CD4-positive, alpha-beta T cell treated with Interleukin-4 for 1 hour (primary cell): ENCODE measurements around the gene SLC22A31.
"Not testable (repeated sequence)": the region's sequence is repeated elsewhere in the genome, so short reads cannot be mapped to it uniquely, and the experiment has no call there.

Experiments used
- DNase-seq, 2 donors: peaks; one replicate each; pipeline ENCODE4 v3.0.0-alpha.2; 2020 to 2022

SLC22A31 gene

GRCh38 chr16:89200124-89200849 lies at the start of gene SLC22A31:
SLC22A31 (minus strand) TSS chr16:89200537; CDS start chr16:89200501, 36 bp downstream.
- DNase-seq = no peak

GRCh38 chr16:89248196-89248982 lies 48.1 kb upstream of the SLC22A31 start:
- peak in 1 of 2 donors; percentile 44 for DNase-seq

- DNase-seq = not testable (repeated sequence)
Observed at GRCh38 chr16:89247734-89248075, 47.4 kb upstream of the SLC22A31 start.

- DNase-seq = peak; percentile 89 to 93
Observed at GRCh38 chr16:89246903-89247733, 46.8 kb upstream of the SLC22A31 start.

- no peak for DNase-seq
Observed at GRCh38 chr16:89246383-89246902, 46.1 kb upstream of the SLC22A31 start.

- no peak for DNase-seq
Observed at GRCh38 chr16:89244754-89245153, 44.4 kb upstream of the SLC22A31 start.

- DNase-seq = not testable (repeated sequence)
Observed at GRCh38 chr16:89244264-89244663, 43.9 kb upstream of the SLC22A31 start.

- no peak for DNase-seq
Observed at GRCh38 chr16:89243664-89244063, 43.3 kb upstream of the SLC22A31 start.

GRCh38 chr16:89242795-89243200 lies 42.5 kb upstream of the SLC22A31 start:
- DNase-seq = no peak

- DNase-seq = peak; percentile 88 to 90
Observed at GRCh38 chr16:89241187-89242007, 41.1 kb upstream of the SLC22A31 start.

- no peak for DNase-seq
Observed at GRCh38 chr16:89237733-89238132, 37.4 kb upstream of the SLC22A31 start.

- no peak for DNase-seq
Observed at GRCh38 chr16:89233678-89234490, 33.5 kb upstream of the SLC22A31 start.

- DNase-seq = no peak
Observed at GRCh38 chr16:89232107-89232506, 31.8 kb upstream of the SLC22A31 start.

GRCh38 chr16:89230255-89230654 lies 29.9 kb upstream of the SLC22A31 start:
- DNase-seq = no peak

- DNase-seq = no peak
Observed at GRCh38 chr16:89224665-89225064, 24.3 kb upstream of the SLC22A31 start.

GRCh38 chr16:89222931-89223330 lies 22.6 kb upstream of the SLC22A31 start:
- no peak for DNase-seq

- no peak for DNase-seq
Observed at GRCh38 chr16:89221604-89222003, 21.3 kb upstream of the SLC22A31 start.

GRCh38 chr16:89219365-89219764 lies 19.0 kb upstream of the SLC22A31 start:
- no peak for DNase-seq

GRCh38 chr16:89217388-89218191 lies 17.3 kb upstream of the SLC22A31 start, which contains the start of gene ZNF778:
ZNF778 (plus strand) TSS chr16:89217703; CDS start chr16:89221128, 3,425 bp downstream.
- DNase-seq = peak; percentile 84

- no peak for DNase-seq
Observed at GRCh38 chr16:89217138-89217387, 16.7 kb upstream of the SLC22A31 start.
